DMS153 treated with DMSO at 0.1 percent for 48 hours (cell line): ENCODE measurements around the gene RAMACL.

Experiments used
- DNase-seq: peaks from one replicate; lab custom pipeline; 2025; ENCODE audit not compliant: unreplicated experiment; lab: John Stamatoyannopoulos, UW

RAMACL gene

DNA sequence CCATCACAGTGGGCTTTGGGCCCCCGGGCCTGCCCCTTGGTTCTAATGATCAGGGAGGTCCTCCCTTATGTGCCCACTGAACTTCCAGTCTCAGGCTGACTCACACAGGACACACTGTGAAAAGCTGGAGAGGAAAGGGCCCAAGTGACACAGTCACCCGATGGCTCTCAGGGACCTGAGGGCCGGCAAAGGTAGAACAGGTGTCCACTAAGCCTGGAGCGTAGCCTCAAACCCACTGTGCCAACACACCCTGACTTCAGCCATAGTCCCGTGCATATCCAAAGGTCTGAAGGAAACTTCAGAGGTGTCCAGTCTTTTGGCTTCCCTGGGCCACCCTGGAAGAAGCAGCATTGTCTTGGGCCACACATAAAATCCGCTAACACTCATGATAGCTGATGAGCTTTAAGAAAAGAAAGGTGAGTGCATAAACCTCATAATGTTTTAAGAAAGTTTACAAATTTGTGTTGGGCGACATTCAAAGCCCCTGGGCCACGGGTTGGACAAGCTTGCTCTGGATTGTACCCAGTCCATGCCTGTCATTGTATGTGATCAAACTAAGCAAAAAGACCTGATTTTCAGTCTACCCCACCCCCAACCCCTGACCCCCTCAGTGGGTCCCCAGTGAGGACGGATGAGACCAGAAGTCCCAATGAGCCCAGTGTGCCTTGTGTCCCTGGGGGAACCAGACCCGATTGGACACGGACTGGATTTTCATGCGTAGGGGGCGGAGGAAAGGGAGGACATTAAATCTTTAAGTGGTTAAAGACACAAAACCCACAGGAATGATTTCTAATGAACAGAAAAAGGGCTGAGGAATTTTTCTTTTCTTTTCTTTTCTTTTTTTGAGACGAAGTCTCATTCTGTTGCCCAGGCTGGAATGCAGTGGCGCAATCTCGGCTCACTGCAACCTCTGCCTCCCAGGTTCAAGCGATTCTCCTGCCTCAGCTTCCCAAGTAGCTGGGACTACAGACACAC, 6.1 kb downstream of the RAMACL start:
- DNase-seq = no peak

DNA sequence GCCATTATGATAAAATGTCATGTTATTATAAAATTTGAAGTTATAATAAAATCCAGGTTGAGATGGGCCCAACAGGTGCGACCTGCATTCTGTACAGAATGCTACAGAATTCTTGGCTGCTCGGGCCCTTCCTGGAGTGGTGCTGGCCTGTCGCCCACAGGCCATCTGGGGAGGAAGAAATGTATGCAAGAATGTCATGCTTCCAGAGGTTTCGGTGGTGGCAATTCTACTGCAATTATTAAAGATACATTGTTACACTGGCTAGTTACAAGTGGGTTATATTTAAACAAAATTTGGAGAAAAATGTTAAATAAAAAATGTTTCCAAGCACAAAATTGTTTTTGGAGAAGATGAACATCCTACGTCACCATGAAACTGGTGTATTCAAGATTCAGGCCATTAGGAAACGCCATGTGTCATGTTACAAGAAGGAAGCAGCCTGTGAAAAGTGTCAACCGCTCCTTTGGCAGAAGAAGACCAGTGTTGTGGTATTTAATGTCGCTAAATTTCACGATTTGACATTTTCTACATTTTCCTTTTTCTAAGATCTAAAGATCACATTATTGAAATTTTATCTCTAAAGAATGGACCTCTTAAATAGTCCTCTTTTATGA, 7.1 kb downstream of the RAMACL start:
- no peak for DNase-seq

DNA sequence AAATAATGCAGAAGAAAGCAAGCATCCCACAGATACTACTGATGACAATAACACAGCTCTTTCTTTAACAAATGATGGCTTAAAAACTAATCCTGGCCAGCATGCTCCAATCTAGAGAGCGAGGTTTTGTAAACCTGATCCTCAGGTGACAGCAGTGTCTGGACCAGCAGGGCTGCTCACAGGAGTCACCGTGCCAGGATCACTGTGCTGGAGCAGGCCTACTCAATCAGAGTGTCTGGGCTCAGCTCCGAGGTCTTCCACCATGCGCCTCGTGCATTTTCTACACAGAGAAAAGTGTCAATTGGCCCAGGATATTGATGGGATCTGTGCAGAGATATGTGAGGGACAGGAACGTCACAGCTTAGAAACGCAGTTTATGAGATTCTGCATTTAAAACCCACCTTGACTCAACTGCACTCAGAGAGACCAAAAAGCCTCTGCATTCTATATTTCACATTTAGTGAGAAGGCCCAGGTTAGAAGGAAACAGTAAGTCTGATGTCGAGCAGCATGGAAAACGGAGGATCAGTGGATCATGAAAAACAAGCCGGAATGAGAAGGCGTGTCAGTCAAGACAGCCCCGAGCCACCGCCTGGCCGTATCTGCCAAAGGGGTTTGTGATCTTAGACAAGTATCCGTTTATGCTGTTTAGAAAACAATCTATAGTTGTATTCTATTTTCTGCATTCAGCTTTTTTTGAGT, 7.8 kb downstream of the RAMACL start:
- DNase-seq = no peak

DNA sequence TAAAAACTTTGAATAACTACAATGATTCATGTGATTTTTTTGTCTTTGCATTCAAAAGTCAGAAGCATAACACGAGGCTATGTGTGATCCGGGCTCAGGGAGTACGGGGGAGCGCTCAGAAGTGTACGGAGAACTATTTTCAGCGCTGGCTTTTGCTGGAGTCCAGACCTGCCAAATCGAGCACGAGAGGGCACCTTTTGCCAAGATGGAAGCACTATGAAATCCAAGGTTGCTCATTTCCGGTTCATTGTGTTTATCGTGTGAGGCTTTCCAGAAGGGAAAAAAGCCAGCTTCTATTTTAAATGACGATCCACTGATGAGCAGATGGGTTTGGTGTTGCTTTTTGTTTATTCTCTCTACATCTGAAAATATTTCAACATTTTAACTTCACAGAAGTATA, 11.3 kb downstream of the RAMACL start:
- DNase-seq = no peak

DNA sequence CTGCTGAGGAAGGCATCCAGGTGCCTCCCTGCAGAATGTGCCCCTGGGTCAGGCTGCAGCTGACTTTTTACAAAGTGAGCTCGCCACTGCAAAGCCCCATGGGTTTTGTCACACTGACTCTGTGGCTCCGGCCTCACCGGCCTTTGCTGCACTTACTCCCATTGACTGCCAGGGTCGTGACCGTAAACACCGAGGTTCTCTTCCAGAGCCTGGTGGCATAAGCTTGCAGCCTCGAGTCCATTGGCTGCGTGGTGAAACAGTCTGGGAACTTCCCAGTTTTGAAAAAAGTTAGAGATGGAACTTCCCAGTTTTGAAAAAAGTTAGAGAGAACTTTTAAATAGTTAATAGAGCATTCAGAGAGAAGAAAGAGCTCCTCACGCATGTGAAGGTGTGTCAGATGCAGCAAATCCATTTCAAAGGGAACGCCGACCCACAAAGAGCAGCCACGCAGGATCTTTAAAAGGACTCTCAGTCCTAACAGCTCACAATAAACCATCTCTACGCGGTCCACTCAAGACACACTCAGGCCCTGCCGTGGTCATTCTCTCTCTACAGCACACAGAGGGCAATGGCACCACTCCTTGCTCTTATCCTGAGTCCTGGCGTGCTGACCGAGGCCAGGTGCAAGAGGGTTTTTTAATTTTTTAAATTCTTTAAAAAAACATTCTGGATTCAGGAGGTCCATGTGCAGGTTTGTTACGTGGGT, 12.8 kb downstream of the RAMACL start:
- DNase-seq = no peak

DNA sequence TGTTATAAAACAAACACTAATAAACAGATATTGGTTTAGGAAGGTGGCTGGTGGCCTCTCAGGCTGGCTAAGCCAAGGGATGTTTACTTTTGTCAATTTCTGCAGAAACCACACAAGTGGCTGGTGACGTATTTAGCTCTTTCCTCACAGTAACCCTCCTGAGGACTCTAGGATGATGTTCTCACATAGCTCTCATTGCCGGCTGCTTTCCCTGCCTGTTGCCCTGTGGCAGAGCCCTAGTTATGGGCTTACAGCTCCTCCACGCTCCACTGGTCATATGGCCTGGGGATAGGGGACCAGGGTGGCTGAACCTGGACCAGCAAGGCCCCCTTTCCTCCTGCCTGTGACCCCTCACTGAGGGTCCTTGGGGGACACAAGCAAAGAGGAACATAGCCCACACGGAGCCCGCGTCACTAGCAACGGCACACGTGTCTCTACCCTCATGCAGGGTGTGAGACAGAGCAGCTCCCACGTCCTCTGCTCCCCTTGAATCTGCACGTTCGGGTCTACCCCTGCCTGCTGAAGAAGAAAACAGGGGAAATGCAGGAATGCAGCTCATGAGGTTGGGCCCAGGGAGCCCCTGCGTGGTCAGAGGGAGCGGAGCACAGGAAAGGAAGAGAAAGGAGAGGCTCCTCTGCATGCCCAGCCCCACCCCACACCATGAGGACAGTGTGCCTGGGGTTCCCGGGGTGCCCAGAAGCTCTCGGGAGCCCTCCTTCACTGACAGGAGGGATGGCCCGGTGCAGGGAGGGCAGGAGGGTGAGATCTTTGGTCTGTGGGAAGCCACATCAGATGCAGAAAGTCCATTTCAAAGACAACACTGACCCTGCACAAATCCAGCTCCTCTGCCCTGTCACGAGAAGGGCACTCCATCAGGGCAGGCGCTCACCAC, 13.9 kb downstream of the RAMACL start:
- no peak for DNase-seq

DNA sequence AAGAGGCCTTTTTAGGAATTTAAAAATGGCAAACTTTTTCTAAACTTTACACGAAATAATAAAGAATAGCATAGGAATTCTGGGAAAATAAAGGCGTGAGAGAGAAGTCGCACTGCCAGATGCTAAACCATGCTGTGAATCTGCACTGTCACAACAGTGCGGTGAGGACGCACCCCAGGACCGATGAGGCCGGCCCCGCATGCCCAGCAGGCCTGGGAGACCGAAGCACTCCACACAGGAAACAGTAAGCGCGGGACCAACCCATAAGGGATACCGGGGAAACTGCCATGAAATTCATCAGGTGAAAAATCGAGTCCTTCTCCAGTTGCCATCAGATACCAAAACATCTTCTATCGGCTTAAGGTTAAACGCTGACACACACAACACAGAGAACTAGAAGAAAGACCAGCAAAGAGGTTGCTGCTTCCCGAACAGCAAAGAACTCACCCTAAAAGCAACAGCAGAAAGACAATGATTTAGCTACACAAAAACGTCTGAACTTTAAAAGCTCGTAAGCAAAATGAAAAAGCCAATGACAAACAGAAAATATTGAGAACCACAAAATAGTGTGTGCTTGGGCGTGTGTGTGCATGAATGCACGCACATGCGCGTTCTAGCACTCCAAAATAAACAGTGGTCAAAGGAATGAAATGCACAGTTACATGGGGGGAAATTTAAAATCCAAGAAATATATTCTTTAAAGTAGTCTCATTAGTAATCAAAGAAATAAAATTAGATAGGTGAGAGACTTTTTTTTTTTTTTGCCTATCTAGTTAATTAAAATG, 15.4 kb downstream of the RAMACL start:
- no peak for DNase-seq

DNA sequence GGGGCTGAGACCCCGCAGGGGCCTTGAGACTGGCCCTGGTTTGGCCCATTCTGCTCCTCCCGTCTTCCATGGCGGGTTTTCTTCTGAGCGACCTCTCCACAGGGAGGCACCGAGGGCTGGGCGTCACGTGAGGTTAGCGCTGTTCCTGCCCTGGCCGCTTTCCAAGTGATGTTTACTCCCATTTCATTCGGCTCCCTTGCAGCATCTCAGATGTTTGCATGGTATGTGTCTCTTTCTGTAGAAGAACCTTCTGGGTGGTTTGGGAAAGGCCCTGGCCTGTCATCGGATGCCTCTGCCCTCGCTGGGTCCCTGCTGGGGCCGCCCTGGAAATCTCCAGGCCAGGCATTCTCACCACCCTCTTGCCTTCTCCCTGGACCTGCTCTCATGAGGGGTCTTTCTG, 17.3 kb downstream of the RAMACL start:
- DNase-seq = no peak

DNA sequence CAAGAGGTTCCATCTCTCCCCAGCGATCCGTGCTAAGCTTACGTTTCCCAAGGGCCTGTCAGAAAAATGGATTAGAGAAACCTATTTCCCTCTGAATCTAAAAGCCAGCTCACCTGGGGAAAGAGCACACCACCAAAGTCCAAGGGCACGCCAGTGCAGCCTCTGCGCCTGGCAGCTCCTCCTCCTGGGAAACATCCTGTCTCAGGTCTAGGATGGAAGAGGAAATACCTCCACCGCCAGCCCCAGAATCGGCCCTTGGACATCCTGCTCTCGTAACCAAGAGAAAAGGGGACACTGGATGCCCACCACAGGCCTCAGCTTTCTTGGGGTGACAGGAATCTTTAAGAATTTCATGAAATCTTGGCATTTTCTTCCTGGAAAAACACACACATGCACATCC, 18.7 kb downstream of the RAMACL start:
- DNase-seq = no peak

DNA sequence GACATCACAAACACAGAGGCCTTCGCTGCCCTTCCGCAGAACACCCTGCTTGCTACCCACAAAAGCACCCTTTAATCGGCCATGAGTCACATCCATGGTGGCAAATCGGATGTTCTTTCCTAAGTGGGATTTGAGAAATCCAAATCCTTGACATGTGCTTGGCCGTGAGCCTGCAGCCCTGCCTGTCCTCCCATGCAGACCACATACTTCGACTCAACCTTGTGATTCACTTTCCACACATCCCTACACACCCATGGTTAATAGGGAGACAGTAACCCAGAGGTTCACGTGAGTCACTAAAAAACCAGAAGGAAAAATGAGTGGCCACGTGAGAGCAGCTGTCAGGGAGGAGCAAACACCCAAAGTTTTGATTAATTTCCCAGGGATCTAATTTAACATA, 19.4 kb downstream of the RAMACL start:
- DNase-seq = no peak

DNA sequence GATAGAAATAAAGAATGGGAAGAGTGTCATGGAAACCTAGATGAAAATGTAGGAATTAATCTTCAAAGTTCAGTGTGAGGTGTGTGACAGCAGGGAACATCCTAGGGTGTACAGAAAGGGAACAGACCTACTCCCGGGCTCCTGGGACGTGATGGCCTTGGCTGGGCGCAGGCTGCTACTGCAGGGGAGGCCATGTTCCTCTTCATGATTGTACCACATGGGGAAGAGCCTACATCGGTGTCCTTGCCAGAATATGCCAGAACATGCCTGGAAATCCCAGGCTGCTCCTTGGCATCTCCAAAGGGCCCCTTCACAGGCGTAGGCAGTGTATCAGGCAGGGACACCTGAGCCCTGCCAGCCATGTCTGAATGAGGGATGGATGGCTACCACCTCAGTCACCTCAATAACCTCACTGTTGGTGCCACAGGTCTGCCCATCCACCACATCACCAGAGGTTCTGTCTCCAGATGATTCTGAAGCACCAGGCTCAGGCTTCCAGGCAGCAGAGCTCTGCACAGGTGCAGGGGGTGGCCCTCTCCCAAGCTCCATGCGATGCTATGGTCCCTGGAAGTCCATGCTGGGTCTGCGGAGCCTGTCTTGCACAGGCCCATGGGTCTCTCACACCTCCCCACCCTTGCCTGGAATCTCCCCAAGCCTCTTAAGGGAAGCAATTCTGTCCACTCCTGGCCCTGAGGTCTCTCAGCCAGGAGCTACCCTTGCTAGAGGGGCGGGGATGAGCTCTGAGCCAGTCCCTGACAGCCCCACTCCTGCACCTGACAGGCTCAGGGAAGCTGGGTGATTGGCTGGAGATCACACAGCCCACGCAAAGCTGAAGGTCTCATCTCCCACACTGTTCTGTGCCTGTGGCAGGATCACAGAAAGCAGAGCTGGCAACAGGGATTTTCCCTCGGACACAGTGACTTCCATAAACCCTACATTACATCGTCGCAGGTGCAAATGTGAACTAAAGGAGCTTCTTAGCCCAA, 20.2 kb downstream of the RAMACL start:
- DNase-seq = no peak

DNA sequence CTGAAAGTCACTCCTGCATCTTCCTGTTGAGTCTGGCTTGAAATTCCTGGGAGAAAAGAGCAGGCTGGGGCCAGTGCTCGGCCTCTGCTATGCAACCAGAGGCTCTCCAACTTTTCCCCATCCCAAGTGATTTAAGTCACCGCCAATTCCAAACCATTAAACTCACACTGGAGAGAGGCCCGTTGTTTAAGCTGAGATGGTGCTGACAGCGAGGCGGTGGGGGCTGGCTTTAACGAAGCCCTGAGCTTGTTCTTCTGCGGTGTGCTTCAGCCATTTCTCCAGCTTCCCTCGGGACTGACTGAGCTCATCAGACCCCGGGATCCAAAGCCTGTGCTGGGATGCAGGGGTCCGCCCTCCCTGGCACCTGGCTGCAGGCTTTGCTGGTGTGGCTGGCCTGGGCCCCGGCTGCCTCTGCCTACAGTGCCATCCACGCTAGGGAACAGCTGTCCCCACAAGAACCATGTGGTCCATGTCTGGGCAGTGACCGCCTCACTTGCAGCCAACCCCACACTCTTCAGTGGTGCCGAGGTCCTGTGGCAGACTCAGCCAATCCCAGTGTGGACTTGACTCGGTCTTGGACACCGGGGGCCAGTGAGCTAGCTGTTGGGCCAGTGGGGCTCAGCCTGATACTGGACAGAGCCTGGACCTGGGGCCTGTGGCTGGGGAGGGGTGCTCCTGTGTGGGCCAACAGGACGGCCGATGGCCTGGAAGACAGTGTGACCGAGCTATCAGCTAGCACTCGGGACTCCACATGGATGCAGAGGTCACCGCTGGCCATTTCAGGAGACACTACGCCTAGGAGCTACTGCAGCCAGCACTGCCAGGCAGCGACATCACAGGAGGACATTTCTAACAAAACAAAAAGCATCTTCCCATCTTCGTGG, 21.2 kb downstream of the RAMACL start:
- DNase-seq = no peak

DNA sequence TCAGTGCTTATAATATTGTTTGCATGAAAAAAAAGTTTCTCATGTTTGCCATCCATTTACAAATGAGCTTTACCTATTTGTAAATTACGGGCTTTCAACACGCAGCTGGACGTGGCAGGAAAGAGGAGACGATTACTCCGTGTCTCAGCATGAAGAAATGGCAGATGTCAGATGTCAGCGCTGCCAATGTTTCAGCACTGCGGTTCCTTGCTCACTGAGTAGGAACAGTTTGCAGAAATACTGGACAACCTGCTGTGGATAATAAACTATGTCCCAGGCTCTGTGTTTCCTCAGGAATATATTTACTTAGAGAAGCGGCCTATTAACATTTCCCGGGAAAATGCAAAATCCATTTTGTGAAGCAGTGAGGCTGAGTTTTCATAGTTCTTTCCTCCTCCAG, 22.7 kb downstream of the RAMACL start:
- no peak for DNase-seq

DNA sequence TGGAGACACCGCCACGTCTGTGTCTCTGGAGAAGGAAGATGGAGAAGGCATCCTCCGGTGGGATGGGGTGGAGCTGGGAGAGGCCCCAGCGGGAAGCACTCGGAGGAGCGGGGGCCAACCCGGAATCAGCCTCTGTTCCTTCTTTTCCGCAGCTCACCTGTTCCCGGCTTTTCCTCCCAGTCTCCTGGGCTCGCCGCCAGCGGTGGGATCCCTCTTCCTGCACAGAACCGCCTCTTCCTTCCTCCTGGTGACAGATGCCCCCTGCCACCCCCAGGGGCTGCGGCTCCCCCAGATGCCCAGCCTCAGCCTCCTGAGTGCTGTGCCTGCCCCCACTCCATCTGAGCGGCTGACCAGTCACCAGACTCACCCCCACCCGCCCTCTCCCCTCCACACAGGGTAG, 23.3 kb downstream of the RAMACL start:
- no peak for DNase-seq

DNA sequence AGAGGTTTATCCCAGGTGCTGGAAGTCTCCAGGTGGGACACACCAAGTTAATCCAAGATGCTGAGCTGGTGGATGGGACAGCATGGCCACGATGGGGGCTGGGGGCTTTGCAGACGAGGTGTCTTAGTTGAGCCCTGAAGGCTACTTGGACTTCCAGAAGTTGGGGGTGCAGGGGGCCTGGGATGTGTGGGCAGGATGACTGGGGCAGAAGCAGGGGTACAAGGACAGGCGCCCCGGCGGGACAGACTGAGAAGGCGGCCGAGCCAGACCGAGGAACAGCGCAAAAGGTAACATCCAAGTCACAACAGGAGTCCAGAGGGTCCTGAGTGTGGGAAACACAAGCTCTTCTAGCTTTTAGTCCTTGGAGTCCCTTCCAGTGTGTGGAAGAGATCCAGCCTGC, 23.8 kb downstream of the RAMACL start:
- no peak for DNase-seq

DNA sequence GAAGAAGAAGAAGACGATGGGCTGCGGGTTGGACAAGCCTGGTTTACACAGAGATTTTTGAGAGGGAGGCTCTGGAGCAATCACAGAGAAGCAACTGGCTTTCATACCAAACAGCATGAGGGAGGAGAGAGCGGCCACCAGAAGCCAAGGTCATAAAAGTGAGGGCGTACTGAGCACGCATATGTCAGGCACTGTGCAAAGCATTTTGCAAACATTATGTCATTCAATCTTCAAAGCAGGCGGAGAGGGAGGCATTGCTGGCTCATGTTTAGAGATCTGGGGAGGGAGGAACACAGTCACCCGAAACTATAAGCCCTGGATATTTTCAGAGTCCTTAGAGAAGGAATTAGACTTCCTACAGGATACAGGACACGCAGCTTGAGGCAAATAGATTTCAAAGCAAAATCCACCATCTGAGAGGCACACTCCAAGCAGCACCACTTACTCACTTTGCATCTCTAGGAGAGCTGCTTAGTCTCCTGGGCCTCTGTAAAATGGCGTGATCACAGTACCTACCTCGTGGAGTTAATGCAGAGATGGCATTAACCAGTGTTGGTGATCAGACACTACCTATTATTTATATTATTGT, 24.6 kb downstream of the RAMACL start:
- DNase-seq = no peak

DNA sequence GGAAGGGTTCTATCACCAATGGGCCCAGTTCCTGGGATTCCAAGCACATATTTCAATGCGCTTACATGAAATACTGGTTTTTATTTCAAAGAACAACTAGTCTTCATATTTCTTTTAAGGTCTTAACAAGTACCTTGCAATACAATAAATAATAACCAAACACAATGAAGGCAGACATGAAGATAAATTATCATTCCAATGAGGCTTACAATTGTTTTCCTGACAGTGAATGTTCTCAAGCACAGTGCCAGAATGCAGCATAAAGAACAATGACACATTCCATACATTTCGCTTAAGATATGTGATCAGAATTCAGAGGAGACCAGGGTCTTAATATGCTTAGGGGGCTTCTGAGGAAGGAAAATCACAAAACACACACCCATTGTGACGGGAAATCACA, 26.3 kb downstream of the RAMACL start:
- DNase-seq = no peak
